GM23338 (cell line): Measurements from ENCODE around the gene IMMP2L. TPM values are rescaled to one million over a fixed set of nuclear protein-coding genes. Genes with fewer than 3 reads are reported as not detected.

ENCODE experiments used
- ATAC-seq: fragments of 200-7000 bp; cut with Tn5 transposase; 3 replicates; pipeline ENCODE4 v1.9.1; 2020
- DNase-seq: peaks from one replicate; pipeline ENCODE4 v3.0.0-alpha.2; 2015; ENCODE audit warnings: low spot score
- H2AFZ ChIP-seq: fragments of 200-600 bp; sonication (generic); 2 replicates; pipeline ENCODE4 v1.8.0; 2016; ENCODE audit warnings: antibody characterized with exemption, mild to moderate bottlenecking, moderate library complexity
- H3F3A ChIP-seq: fragments of 200-600 bp; sonication (generic); replicated peaks from 2 replicates; pipeline ENCODE4 v1.8.0; 2017; ENCODE audit warnings: antibody characterized with exemption, mixed run types, low read depth
- H3K27ac ChIP-seq: fragments of 200-600 bp; sonication (generic); 2 replicates; pipeline ENCODE4 v1.6.1; 2016; ENCODE audit warnings: low read depth
- H3K27me3 ChIP-seq: fragments of 200-600 bp; sonication (generic); 2 replicates; pipeline ENCODE4 v1.8.0; 2016; ENCODE audit warnings: mild to moderate bottlenecking, mixed run types, moderate library complexity; ENCODE audit not compliant: insufficient read depth
- H3K36me3 ChIP-seq: fragments of 200-600 bp; sonication (generic); 2 replicates; pipeline ENCODE4 v1.8.0; 2016; ENCODE audit warnings: mild to moderate bottlenecking; ENCODE audit not compliant: insufficient read depth
- H3K4me1 ChIP-seq: fragments of 200-600 bp; sonication (generic); 2 replicates; pipeline ENCODE4 v1.8.0; 2016; ENCODE audit warnings: mild to moderate bottlenecking, moderate library complexity; ENCODE audit not compliant: insufficient read depth
- H3K4me2 ChIP-seq: fragments of 200-600 bp; sonication (generic); 2 replicates; pipeline ENCODE4 v1.7.1; 2017; ENCODE audit warnings: mixed run types
- H3K4me3 ChIP-seq: fragments of 200-600 bp; sonication (generic); 2 replicates; pipeline ENCODE4 v1.6.1; 2016; ENCODE audit warnings: mixed run types
- H3K79me2 ChIP-seq: fragments of 200-600 bp; sonication (generic); replicated peaks from 2 replicates; pipeline ENCODE4 v1.8.0; 2017; ENCODE audit warnings: mild to moderate bottlenecking; ENCODE audit not compliant: insufficient read depth
- H3K9me2 ChIP-seq: fragments of 200-600 bp; sonication (generic); 2 replicates; pipeline ENCODE4 v1.8.0; 2017; ENCODE audit not compliant: insufficient read depth
- H4K20me1 ChIP-seq: fragments of 200-600 bp; sonication (generic); replicated peaks from 2 replicates; pipeline ENCODE4 v1.8.0; 2017; ENCODE audit warnings: mild to moderate bottlenecking; ENCODE audit not compliant: insufficient read depth
- H3K27ac Mint-ChIP-seq: 2 replicates; pipeline ENCODE4 v1.8.0; 2020; ENCODE audit warnings: inconsistent platforms, mild to moderate bottlenecking, moderate library complexity, mixed read lengths
- H3K27me3 Mint-ChIP-seq: 3 replicates; pipeline ENCODE4 v1.8.0; 2022; ENCODE audit warnings: low read depth, mild to moderate bottlenecking, moderate library complexity, mixed read lengths, inconsistent platforms; ENCODE audit not compliant: insufficient read depth, poor library complexity
- H3K36me3 Mint-ChIP-seq: 3 replicates; pipeline ENCODE4 v1.8.0; 2021; ENCODE audit warnings: low read depth, mild to moderate bottlenecking, inconsistent platforms, moderate library complexity, mixed read lengths
- H3K4me1 Mint-ChIP-seq: 3 replicates; pipeline ENCODE4 v1.8.0; 2020; ENCODE audit warnings: mild to moderate bottlenecking, inconsistent platforms, mixed read lengths
- H3K4me3 Mint-ChIP-seq: 3 replicates; pipeline ENCODE4 v1.8.0; 2021; ENCODE audit warnings: moderate library complexity, mild to moderate bottlenecking, inconsistent platforms, mixed read lengths
- H3K9me3 Mint-ChIP-seq: 3 replicates; pipeline ENCODE4 v1.8.0; 2020; ENCODE audit warnings: moderate library complexity, mild to moderate bottlenecking, inconsistent platforms, mixed read lengths
- EZH2 ChIP-seq: fragments of 200-600 bp; sonication (generic); IDR thresholded peaks from one replicate; pipeline ENCODE4 v1.8.0; 2017; ENCODE audit warnings: antibody characterized with exemption, mild to moderate bottlenecking, low read depth; ENCODE audit not compliant: unreplicated experiment
- EZH2phosphoT487 ChIP-seq: fragments of 200-600 bp; sonication (generic); IDR thresholded peaks from one replicate; pipeline ENCODE4 v1.8.1; 2018; ENCODE audit warnings: antibody characterized with exemption; ENCODE audit not compliant: unreplicated experiment
- NANOG ChIP-seq: IDR thresholded peaks from 2 replicates; pipeline ENCODE4 v1.6.1; 2016; ENCODE audit warnings: antibody characterized with exemption, borderline replicate concordance
- POLR2AphosphoS5 ChIP-seq: IDR thresholded peaks from 2 replicates; pipeline ENCODE4 v1.6.1; 2016; ENCODE audit warnings: antibody characterized with exemption, low read depth
- ZNF331 ChIP-seq: fragments of 250-450 bp; sonication (Bioruptor Pico); IDR thresholded peaks from 2 replicates; pipeline ENCODE4 v1.5.0; 2020; ENCODE audit warnings: low read depth, mild to moderate bottlenecking, moderate library complexity
- polyA plus RNA-seq: library from polyadenylated mRNA; unstranded; fragments of >200 nt; fragmentation: Nextera tagmentation; extraction: Ambion mirVana; gene quantifications from 2 replicates; pipeline ENCODE4 v1.2.1, GENCODE V29; 2016
- total RNA-seq: library from RNA; depleted of rRNA; stranded (reverse); fragments of >200 nt; shearing (Covaris generic); gene quantifications from 2 replicates; pipeline ENCODE4 v1.2.3, GENCODE V29; 2014
- TF ChIP-seq, protein P1 (sequence below): fragments of 250-450 bp; sonication (Bioruptor Pico); IDR thresholded peaks from 2 replicates; pipeline ENCODE4 v1.5.0; 2020; ENCODE audit warnings: mild to moderate bottlenecking, moderate library complexity

IMMP2L gene
- total and polyA plus RNA-seq, 2 experiments from 2014 or later = 7.3 to 14.0 TPM

DNA sequence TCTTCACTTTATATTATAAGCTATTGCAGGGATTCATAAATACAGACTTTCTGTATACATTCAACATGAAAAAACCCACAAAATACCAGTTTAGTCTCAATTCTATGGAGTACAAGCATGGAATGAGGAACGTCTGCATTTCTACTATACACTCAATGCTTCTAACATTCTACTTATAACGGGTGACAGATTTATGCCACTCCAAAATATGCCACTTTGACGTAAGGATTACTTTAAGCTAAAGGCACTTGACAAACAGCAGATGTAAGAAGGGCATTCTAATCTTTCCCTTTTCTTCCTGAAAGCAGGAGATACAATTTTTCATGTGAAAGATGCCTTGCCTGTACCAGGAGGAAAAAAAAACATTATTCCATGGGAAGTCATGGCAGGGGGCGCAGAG is 676.8 kb downstream of the IMMP2L start (continued):
- TF ChIP-seq, protein P1, sequence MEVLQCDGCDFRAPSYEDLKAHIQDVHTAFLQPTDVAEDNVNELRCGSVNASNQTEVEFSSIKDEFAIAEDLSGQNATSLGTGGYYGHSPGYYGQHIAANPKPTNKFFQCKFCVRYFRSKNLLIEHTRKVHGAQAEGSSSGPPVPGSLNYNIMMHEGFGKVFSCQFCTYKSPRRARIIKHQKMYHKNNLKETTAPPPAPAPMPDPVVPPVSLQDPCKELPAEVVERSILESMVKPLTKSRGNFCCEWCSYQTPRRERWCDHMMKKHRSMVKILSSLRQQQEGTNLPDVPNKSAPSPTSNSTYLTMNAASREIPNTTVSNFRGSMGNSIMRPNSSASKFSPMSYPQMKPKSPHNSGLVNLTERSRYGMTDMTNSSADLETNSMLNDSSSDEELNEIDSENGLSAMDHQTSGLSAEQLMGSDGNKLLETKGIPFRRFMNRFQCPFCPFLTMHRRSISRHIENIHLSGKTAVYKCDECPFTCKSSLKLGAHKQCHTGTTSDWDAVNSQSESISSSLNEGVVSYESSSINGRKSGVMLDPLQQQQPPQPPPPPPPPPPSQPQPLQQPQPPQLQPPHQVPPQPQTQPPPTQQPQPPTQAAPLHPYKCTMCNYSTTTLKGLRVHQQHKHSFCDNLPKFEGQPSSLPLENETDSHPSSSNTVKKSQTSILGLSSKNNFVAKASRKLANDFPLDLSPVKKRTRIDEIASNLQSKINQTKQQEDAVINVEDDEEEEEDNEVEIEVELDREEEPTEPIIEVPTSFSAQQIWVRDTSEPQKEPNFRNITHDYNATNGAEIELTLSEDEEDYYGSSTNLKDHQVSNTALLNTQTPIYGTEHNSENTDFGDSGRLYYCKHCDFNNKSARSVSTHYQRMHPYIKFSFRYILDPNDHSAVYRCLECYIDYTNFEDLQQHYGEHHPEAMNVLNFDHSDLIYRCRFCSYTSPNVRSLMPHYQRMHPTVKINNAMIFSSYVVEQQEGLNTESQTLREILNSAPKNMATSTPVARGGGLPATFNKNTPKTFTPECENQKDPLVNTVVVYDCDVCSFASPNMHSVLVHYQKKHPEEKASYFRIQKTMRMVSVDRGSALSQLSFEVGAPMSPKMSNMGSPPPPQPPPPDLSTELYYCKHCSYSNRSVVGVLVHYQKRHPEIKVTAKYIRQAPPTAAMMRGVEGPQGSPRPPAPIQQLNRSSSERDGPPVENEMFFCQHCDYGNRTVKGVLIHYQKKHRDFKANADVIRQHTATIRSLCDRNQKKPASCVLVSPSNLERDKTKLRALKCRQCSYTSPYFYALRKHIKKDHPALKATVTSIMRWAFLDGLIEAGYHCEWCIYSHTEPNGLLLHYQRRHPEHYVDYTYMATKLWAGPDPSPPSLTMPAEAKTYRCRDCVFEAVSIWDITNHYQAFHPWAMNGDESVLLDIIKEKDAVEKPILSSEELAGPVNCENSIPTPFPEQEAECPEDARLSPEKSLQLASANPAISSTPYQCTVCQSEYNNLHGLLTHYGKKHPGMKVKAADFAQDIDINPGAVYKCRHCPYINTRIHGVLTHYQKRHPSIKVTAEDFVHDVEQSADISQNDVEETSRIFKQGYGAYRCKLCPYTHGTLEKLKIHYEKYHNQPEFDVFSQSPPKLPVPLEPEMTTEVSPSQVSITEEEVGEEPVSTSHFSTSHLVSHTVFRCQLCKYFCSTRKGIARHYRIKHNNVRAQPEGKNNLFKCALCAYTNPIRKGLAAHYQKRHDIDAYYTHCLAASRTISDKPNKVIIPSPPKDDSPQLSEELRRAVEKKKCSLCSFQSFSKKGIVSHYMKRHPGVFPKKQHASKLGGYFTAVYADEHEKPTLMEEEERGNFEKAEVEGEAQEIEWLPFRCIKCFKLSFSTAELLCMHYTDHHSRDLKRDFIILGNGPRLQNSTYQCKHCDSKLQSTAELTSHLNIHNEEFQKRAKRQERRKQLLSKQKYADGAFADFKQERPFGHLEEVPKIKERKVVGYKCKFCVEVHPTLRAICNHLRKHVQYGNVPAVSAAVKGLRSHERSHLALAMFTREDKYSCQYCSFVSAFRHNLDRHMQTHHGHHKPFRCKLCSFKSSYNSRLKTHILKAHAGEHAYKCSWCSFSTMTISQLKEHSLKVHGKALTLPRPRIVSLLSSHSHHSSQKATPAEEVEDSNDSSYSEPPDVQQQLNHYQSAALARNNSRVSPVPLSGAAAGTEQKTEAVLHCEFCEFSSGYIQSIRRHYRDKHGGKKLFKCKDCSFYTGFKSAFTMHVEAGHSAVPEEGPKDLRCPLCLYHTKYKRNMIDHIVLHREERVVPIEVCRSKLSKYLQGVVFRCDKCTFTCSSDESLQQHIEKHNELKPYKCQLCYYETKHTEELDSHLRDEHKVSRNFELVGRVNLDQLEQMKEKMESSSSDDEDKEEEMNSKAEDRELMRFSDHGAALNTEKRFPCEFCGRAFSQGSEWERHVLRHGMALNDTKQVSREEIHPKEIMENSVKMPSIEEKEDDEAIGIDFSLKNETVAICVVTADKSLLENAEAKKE (CRISPR knock-in tag) = no peak

DNA sequence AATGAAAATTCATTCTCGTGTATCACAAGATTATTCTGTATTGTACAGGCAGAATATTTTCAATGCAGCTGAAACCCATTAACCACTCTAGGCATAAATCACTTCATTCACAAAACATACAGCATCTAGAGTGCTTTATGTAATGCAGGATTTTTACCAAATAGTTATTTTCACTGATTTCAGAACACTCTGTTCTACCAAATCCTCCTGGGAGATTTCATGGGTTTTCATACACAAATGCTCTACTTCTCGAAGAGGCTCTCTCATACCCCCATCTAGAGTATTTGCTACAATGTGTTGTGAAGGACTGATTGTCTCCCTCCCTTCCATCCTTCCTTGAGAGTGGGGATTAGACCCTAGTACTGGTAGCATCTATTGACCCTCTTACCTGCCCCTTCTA is 680.6 kb downstream of the IMMP2L start:
- no peaks in the 10 kb centered on the region for H3K4me1 Mint-ChIP-seq
- no peak overlapping the region for H3K4me3 ChIP-seq
- H4K20me1 ChIP-seq = no peaks in the 10 kb centered on the region
- H3K4me1 ChIP-seq = no peaks in the 10 kb centered on the region
- no peaks in the 10 kb centered on the region for H3K36me3 Mint-ChIP-seq
- no peaks in the 10 kb centered on the region for H3K9me3 Mint-ChIP-seq
- no peaks in the 10 kb centered on the region for H3K27me3 ChIP-seq
- ATAC-seq (no peak), DNase-seq (no peak)
- no peak overlapping the region for H3K27ac ChIP-seq
- H3K27me3 Mint-ChIP-seq = no peaks in the 10 kb centered on the region
- H3K36me3 ChIP-seq = no peaks in the 10 kb centered on the region
- H3K79me2 ChIP-seq = no peaks in the 10 kb centered on the region
- no peak overlapping the region for H3K4me3 Mint-ChIP-seq
- no peak overlapping the region for H3K27ac Mint-ChIP-seq
- H3K9me2 ChIP-seq = no peaks in the 10 kb centered on the region
- no peak overlapping the region for H3K4me2 ChIP-seq
- H3F3A ChIP-seq = no peaks in the 10 kb centered on the region
- no peak overlapping the region for H2AFZ ChIP-seq
- TF ChIP-seq EZH2 = no peak
- no peak for TF ChIP-seq ZNF331 (CRISPR knock-in tag)
- no peak for TF ChIP-seq NANOG
- TF ChIP-seq POLR2AphosphoS5 = no peak
- no peak for TF ChIP-seq EZH2phosphoT487
- TF ChIP-seq, protein P1 (CRISPR knock-in tag) = no peak
